Progenitor cell of endocrine pancreas (in vitro differentiated cells): ENCODE data around the gene PRDM16. TPM values are rescaled to one million over a fixed set of nuclear protein-coding genes. Genes with fewer than 3 reads are reported as not detected.

Experiments
- DNase-seq: peaks from one replicate; pipeline ENCODE4 v3.0.0; 2021; ENCODE audit warnings: low spot score; ENCODE audit not compliant: unreplicated experiment
- H3K27ac Mint-ChIP-seq: 2 replicates; pipeline ENCODE4 v1.8.0; 2021; ENCODE audit warnings: mild to moderate bottlenecking, moderate library complexity, mixed read lengths
- H3K27me3 Mint-ChIP-seq: 2 replicates; pipeline ENCODE4 v1.8.0; 2021; ENCODE audit warnings: mixed read lengths
- H3K36me3 Mint-ChIP-seq: 2 replicates; pipeline ENCODE4 v1.8.0; 2022; ENCODE audit warnings: mixed read lengths; ENCODE audit not compliant: insufficient read depth
- H3K4me1 Mint-ChIP-seq: 2 replicates; pipeline ENCODE4 v1.8.0; 2021; ENCODE audit warnings: low read depth, mixed read lengths
- H3K4me3 Mint-ChIP-seq: 2 replicates; pipeline ENCODE4 v1.8.0; 2021; ENCODE audit warnings: low read depth, mild to moderate bottlenecking, moderate library complexity, mixed read lengths
- H3K9me3 Mint-ChIP-seq: 2 replicates; pipeline ENCODE4 v1.8.0; 2021; ENCODE audit warnings: low read depth, mixed read lengths
- CTCF ChIP-seq: fragments of 200-600 bp; sonication (generic); IDR thresholded peaks from one replicate; pipeline ENCODE4 v1.5.0; 2021; ENCODE audit warnings: antibody characterized with exemption, mild to moderate bottlenecking; ENCODE audit not compliant: unreplicated experiment
- total RNA-seq: library from RNA; stranded (reverse); gene quantifications from 2 replicates; pipeline ENCODE4 v1.2.1, GENCODE V29; 2021

PRDM16 gene
- total RNA-seq, 1 donor from 2014 or later: 69.1 TPM

- Mint-ChIP-seq H3K36me3 (peaks cover 8% of the 10 kb centered on the region), H3K4me3 (no peak overlapping the region), H3K4me1 (peaks cover 45% of the 10 kb centered on the region), H3K9me3 (no peaks in the 10 kb centered on the region), H3K27me3 (peaks cover 3% of the 10 kb centered on the region), H3K27ac (no peak overlapping the region)
- no peak for DNase-seq
- no peak for TF ChIP-seq CTCF
These were observed 123.8 kb downstream of the PRDM16 start for GRCh38 chr1:3192825-3193224.

GRCh38 chr1:3193811-3194210 lies 124.8 kb downstream of the PRDM16 start:
- no peak overlapping the region for H3K4me3 Mint-ChIP-seq
- H3K27me3 Mint-ChIP-seq: peaks cover 3% of the 10 kb centered on the region
- no peak for TF ChIP-seq CTCF
- peaks cover 43% of the 10 kb centered on the region for H3K4me1 Mint-ChIP-seq
- peaks cover 8% of the 10 kb centered on the region for H3K36me3 Mint-ChIP-seq
- no peak for DNase-seq
- no peaks in the 10 kb centered on the region for H3K9me3 Mint-ChIP-seq
- H3K27ac Mint-ChIP-seq: no peak overlapping the region

GRCh38 chr1:3194760-3195479 lies 125.9 kb downstream of the PRDM16 start:
- TF ChIP-seq CTCF: no peak
- no peak overlapping the region for H3K4me3 Mint-ChIP-seq
- no peak overlapping the region for H3K27ac Mint-ChIP-seq
- no peak for DNase-seq
- H3K27me3 Mint-ChIP-seq: peaks cover 3% of the 10 kb centered on the region
- no peaks in the 10 kb centered on the region for H3K9me3 Mint-ChIP-seq
- peaks cover 8% of the 10 kb centered on the region for H3K36me3 Mint-ChIP-seq
- H3K4me1 Mint-ChIP-seq: peaks cover 42% of the 10 kb centered on the region

GRCh38 chr1:3195480-3195815 lies 126.4 kb downstream of the PRDM16 start:
- no peaks in the 10 kb centered on the region for H3K9me3 Mint-ChIP-seq
- DNase-seq: no peak
- H3K4me1 Mint-ChIP-seq: peaks cover 39% of the 10 kb centered on the region
- TF ChIP-seq CTCF: no peak
- H3K27me3 Mint-ChIP-seq: peaks cover 3% of the 10 kb centered on the region
- H3K36me3 Mint-ChIP-seq: peaks cover 8% of the 10 kb centered on the region
- H3K27ac Mint-ChIP-seq: no peak overlapping the region
- H3K4me3 Mint-ChIP-seq: no peak overlapping the region

GRCh38 chr1:3195966-3196515 lies 127.0 kb downstream of the PRDM16 start:
- Mint-ChIP-seq H3K27me3 (peaks cover 3% of the 10 kb centered on the region), H3K36me3 (peaks cover 8% of the 10 kb centered on the region)

More at GRCh38 chr1:3195966-3196515, 127.0 kb downstream of the PRDM16 start:
- H3K4me1 Mint-ChIP-seq: peaks cover 34% of the 10 kb centered on the region
- no peak overlapping the region for H3K27ac Mint-ChIP-seq
- H3K9me3 Mint-ChIP-seq: no peaks in the 10 kb centered on the region
- no peak for DNase-seq
- TF ChIP-seq CTCF: no peak
- H3K4me3 Mint-ChIP-seq: no peak overlapping the region
